HG03135 (cell line): ENCODE results near the gene TMEM33.

Source experiments
- ATAC-seq: cut with Tn5 transposase; IDR thresholded peaks from one replicate; pipeline ENCODE4 v1.9.1; 2021; ENCODE audit warnings: mild to moderate bottlenecking, moderate library complexity; ENCODE audit not compliant: unreplicated experiment

TMEM33 gene

GRCh38 chr4:41992967-41993857 is 58.0 kb downstream of the TMEM33 start:
- ATAC-seq: no peak

DNA sequence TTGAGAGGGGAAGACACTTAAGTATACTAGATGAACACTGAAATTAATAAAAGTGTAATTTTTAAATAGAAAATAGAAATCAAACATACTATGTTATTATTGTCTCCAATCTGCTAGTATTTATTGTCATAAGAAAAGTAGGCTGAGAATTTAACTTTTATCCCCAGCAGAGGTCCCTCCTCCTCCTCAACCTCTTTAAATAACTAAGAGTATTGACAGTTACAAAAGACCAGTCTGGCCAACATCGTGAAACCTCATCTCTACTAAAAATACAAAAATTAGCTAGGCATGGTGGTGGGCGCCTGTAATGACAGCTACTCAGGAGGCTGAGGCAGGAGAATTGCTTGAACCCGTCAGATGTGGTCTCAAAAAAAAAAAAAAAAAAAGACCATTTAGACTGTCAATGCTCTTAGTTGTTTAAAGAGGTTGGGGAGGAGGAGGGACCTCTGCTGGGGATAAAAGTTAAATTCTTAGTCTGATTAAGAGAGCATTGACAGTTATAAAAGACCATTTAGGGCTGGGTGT is 59.3 kb downstream of the TMEM33 start:
- ATAC-seq: no peak

DNA sequence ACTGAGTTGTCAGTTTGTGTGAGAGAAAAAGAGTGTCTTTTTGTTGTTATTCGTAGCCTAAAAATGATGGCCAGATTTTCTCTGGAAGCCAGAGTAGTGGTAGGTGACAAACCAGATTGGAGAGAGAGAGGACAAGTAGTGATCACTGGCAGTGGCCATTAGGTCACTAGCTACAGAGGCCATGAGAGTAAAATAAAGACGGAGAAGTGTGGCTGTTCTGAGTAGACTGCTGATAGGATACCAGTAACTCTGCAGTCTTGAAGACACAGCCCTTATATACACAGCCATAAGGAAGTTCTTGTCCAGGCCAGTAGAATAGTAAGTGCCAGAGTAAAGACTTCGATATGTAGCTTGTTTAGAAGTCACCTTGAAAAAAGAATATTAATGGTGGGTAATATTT is 62.8 kb downstream of the TMEM33 start:
- no peak for ATAC-seq

DNA sequence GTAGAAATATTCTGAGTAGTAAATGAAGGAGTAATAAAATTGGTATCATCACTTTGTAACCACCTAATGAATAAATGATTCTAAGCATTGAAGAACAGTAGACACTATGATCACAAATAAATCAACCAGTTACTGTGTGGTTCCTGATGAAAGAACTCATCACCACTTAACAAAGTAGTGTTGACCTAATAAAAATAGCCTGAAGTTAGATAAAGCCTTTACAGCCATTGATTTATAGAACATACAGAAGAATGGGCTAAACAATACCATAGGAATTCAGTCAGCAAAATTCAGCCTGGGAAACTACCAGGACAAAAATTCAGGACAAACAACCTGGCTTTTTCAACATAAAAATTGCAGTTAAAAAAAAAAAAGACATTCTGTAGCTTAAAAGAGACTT is 64.1 kb downstream of the TMEM33 start:
- ATAC-seq: no peak

DNA sequence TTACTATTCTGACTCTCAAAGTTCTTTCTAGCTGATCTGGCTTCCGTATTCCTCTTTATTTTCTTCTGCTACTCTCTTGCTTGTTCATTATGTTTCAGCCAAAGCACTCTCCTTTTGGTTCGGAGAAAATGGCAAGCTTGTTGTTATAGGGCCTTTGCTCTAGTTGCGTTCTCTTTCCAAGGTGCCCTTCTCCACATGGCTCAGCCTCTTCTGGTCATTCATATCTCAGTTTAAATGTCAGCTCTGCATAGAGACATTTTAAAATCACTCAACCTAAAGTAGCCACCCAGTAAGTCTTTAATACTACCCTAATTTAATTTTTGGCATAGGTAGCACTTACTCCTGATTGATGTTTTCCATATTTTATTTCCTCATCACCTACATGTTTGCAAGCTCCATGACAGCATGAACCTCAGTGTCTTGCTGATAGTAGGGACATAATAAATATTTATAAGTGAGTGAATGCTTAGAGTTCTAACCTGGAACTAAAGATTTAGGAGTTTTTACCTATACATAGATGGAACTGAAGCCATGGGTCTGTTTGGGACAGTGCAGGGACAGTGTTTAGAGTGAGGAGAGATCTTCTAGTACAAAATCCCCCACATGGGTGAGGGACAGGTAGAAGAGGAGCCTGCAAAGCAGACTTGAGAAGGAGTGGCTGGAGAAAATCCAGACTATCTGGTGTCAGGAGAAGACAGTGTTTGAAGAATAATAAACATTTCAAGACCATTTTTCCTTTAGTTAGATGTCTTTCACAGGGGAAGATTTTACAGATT is 73.0 kb downstream of the TMEM33 start:
- no peak for ATAC-seq
